Measurements from ENCODE around the gene GALNT17. TPM values are rescaled to one million over a fixed set of nuclear protein-coding genes. Genes with fewer than 3 reads are reported as not detected.

Gene GALNT17
- 0.06 TPM in 1 of 2 replicates, not detected in the other for total RNA-seq (2014; rRNA removed)
- polyA plus RNA-seq (2012) = not detected

DNA sequence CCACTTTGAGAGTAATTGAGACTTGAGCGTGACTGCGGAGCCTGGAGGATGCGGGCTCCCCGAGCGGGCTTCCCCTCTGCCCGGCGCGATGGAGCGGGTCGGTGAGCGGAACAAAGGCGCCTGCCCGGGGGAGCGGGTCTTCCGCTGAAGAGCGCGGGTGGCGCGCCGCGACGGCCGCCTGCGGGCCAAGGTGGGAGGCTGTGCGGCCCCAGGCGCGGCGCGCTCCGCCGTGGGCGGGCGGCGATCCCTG is at the start of gene GALNT17:
Gene GALNT17, plus strand, starts transcription at position 18 of the 250 bp plus-strand sequence.
- DNase-seq (ENCODE audit: low read depth) = no peak

DNA sequence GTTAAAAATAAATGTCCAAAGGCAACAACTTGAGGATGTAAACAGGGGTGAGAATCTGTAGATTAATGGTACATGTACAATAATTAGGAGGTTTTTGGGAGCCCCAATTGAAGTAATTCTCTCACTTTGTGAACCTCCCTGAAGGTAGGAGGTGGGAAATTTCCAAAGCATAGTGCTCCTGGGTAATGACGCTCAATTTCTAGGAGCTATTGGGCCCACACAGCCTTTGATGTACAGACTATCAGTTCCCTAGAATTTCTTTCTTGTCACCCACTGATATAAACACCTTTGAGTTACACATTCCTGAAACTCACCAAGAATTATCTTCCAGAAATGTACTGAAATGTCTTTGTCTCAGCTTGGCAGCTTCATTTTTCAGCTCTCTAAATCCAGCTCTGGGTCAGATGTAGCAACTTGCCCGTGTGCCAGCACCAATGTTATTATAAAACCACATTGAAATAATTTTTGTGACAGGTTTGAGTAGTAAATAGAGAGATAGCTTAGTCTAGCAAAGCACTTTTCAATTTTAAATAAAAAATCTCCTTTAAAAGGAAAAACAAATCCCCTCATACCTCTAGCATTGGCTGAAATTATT is 36.6 kb upstream of the GALNT17 start:
- DNase-seq (ENCODE audit: low read depth) = no peak

DNA sequence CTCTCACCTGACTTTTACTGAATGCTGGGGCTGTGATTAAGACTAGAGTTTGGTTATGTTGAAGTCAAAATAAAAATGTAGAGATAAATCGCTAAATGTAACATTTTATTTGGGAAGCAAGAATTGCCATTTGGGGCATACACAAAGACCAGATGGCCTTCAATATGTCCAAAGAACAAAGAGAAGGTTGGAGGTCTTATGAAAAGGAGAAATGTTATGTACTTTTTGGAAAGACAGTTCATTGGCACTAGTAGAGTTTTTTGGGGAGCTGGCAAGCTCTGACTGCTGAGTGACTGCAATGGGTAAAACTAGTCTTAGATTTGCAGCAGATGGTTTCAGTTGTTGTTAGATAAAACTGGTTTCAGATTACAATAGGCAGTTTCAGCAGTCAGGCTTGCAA is 35.6 kb upstream of the GALNT17 start:
- DNase-seq (ENCODE audit: low read depth) = no peak

DNA sequence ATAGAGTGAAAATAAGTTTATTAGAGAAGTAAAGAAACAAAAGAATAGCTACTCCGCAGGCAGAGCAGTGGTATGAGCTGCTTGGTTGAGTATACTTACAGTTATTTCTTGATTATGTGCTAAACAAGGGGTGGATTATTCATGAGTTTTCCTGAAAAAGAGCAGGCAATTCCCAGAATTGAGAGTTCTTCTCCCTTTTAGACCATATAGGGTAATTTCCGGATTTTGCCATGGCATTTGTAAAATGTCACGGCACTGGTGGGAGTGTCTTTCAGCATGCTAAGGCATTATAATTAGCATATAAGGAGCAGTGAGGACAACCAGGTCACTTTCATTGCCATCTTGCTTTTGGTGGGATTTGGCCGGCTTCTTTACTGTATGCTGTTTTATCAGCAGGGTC is 25.7 kb upstream of the GALNT17 start:
- DNase-seq (ENCODE audit: low read depth) = no peak

DNA sequence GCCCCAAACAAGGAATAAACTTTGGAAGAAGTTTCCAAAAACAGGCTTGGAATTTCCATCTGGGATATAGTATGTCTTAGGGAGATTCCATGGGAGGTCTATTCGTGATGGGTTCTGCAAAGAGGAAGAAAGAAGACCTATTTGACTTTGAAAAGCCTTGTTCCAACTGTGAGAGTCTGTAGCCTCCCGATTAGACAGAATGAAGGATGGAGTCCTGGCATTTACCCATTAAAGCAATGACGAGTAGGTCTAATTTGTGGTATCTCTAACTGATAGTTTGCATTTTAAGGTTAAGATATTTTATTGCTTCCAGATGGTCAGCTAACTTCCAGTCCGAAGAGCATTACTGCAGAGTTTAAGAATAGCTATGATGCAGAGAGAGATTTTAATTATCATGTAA is 19.5 kb upstream of the GALNT17 start:
- no peak for DNase-seq (ENCODE audit: low read depth)

DNA sequence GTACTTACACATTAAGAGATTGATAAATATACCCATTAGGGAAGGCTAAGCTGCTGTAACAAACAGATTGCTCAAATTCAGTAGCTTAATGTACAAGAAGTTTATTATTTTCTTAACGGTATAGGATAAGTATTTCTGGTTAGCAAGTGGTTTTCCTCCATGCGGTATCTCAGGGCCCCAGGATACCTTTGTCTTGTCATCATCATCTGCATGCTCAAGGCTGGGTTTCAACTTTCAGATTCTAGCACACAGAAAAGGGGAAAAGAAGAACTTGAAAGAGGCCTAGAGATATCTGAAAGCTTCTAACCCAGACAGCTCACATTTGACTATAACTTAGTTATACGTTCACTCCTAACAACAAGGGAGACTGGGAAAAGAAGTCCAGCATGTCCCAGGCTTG is 11.8 kb upstream of the GALNT17 start:
- DNase-seq (ENCODE audit: low read depth) = no peak

DNA sequence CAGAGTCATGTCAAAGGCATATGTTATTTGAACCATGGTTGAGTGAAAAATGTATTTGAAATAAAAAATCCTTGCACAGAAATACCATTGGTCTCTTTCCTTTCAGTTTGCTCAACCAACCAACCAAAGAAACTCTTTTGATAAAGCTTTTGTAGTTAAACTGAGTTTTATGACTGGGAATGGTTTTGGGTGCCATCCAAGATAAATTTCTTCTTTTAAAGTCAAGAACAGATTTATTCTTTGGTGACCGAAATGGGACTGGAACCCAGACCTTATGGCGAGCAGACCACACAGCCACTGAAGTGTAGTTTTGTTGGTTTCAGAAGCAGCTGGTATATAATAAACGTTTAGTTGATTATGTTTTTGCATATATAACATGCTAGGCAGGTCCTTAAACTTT is 2.8 kb upstream of the GALNT17 start:
- no peak for DNase-seq (ENCODE audit: low read depth)

DNA sequence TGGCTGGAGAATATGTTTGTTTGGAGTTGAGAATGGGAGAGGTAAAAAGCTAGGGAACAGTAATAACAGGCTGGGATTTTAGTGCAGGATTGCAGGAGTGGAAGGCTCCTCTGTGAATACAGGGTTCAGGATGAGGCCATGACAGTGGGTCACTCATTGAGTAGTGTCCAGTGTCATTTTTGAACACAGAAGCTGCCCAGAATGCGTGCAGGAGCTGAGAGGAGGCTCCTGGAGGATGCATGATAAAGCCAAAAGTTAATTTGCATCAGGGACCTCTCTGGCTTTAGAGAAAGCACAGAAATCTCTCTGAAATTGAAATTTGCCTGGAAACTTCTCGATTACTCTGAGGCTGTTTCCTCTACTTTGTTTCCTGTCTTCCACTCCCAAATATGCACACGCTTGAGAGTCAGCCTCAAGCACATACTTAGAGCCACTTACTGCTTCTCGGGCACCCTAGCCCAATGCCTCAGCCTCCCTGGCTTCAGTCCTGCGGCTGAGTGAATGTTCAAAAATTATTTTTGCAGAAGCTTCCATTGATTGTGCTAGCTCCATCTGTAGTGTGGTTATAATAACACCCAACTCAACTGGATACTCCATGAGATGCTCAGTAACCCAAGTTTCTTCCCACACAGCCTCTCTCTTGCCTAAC is 1.8 kb upstream of the GALNT17 start:
- no peak for DNase-seq (ENCODE audit: low read depth)

DNA sequence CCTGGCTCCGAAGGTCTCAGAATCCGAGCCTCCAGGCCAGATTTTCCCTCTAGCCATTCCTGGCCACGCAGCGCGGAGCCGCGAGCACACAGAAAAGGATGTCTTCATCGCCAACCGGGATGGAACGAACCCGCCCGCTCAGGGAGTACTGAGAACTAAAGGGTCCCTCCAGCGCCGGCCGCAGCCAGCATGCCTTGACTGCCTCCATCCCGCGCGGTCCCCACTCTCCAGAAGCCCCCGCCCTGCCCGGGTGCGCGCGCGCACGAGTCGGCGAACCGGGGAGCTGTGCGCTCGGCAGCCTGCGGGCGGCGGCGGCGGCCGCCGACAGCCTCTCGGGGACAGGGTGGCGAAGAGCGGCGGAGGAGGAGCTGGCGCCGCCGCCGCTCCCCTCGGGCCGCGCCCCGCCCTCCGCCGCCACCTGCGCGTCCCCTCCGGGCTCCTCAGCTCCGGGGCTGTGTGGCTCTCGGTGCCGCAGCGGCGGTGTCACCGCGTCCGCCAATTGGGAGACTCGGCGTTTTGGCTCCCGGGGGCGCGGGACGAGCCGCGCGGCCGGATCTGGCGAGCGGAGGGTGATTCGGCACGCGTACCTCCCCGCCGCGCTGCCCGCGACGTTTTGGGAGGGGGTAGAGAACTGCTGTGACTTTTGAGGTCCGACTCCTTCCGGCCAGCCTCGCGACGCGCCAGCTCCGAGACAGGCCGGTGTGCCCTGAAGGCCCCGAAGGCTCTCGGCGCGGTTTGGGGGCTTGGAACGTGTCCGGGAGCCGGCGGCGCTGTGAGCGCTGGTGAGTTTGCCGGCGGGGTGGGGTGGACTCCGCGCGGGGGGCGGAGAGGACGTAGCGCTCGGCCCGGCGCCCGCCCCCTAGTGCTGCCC is 453 bp upstream of the GALNT17 start:
- DNase-seq (ENCODE audit: low read depth) = no peak

DNA sequence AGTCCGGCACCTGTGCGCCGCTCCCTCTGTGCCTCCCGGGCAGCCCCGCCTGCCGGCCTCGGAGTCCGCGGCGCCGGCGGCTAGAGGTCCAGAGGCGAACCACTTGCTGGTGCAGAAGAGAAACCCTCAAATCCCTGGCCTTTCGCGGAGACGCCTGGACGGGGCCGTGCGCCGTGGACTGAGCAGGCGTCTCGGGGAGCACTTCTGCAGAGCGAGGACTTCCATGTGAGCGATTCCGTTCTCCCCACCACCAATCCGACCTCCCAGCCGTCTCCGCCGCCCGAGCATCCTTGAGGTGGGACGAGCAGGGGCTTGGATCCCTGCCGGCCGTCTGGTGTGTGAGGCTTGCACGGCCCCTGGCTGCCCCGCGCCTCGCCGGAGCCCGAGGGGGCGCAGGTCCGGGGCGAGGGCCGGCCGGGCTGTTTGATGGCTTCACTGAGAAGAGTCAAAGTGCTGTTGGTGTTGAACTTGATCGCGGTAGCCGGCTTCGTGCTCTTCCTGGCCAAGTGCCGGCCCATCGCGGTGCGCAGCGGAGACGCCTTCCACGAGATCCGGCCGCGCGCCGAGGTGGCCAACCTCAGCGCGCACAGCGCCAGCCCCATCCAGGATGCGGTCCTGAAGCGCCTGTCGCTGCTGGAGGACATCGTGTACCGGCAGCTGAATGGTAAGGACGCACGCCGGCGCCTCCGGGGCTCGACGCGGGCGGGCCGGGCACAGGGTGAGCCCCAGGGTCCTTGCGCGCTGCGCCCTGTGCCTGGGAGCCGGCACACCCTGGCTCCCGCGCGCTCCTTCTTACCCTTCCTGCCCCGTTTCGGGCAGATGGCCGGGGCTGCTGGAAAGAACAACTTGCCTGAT is 660 bp downstream of the GALNT17 start:
- DNase-seq (ENCODE audit: low read depth) = no peak

DNA sequence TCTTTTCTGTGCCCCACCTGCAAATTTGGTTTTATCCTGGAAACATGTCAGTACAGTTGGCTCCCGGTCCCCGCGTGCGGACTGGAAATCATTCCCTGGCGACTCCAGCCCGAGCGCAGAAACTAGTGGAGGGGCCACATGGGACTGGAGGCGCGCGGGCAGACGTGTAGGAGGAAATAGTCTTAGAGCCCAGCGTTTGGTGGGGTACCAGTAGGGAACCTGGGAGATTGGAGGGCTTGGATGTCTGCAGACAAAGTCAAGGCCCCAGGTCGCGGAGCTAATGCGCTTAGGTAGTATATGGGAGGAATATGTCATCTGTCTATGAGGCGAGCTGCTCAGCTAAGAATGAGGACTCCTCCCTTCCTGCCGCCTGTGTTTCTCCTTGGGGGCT is 1.3 kb downstream of the GALNT17 start:
- DNase-seq (ENCODE audit: low read depth) = no peak

DNA sequence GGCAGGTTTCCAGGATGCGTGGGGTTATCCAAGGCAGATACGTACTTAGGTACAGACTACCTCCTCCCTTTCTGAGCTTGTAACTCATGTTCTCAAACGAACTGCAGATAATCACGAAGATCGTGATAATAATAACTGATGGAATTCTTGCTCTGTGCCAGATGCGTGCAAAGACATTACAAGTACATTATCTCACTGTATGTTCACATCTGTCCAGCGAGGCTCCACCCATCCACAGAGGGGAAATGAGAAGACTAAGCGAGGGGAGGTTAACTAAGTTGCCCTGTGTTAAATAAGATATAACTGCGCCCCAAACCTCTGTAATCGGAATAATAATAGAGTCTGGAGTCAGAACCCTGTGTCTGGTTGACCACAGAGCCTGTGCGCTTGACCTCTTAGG is 1.9 kb downstream of the GALNT17 start:
- no peak for DNase-seq (ENCODE audit: low read depth)

DNA sequence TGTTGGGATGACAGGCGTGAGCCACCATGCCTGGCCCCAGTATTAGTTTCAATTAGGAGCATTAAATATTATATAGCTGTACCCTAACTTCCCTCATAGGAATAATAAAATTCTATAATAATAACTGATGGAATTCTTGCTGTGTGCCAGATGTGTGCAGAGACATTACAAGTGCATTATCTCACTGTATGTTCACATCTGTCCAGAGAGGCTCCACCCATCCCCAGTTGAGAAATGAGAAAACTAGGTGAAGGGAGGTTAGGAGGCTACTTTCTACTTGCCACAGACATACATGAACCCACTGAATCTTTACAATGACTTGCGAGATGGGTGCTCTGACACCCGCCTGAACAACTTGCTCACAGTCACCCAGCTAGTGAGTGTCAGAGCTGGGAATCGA is 3.2 kb downstream of the GALNT17 start:
- no peak for DNase-seq (ENCODE audit: low read depth)

DNA sequence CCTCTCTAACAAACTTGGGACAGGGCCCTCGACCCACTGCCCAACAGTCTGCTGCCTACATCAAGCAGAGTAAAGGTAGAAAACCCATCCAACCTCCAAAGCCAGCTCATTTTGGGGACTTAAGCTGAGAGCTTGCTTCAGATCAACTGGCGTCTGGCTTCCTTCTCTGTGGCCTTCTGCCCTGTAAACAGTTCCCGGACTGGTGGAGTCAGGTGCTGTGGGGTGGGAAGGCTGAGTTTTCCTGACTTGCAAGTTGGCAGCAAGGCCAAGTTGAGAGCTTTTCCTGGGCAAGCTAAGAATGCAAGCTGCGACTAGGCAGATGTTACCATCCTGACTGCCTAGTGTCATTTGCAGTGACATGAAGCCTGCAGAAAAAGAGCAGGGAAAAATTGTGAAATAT is 3.7 kb downstream of the GALNT17 start:
- DNase-seq (ENCODE audit: low read depth) = no peak

DNA sequence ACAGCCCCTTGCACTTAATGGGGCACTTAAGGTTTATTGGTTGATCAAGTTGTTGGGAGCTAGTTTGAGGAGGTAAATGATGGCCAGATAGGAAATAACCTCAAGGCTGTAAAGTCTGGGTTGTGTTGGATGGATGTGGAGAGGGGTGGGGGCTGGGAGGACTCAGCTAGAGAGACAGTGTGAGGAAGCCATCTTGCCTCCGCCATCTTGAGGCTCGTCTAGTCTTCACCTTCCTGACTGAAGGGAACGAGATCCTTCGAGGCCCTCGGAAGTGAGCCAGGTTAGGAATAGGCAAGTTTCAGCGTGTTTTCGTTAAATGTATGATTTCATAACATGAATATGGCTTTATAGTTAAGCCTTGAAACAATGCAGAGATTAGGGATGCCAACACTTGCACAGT is 5.5 kb downstream of the GALNT17 start:
- no peak for DNase-seq (ENCODE audit: low read depth)

DNA sequence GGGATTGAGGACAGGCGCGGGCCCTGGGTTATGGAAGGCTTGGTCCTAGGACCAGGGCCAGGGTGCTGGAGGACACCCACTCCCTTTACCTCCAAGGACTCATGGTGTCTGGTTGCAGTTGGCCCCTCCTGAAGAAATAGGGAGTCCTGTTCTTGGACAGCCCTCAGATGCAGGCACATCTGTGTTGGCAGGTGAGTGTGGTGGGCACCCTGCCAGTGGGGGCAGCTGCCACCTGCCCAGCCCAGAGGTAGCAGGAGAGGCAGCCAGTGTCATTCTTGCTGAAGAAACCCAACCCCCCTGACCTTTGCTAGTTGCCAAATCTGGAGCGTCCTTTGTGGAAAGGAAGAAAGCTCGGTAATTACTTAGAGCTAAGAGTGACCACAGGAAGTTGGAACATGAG is 8.3 kb downstream of the GALNT17 start:
- DNase-seq (ENCODE audit: low read depth) = no peak

DNA sequence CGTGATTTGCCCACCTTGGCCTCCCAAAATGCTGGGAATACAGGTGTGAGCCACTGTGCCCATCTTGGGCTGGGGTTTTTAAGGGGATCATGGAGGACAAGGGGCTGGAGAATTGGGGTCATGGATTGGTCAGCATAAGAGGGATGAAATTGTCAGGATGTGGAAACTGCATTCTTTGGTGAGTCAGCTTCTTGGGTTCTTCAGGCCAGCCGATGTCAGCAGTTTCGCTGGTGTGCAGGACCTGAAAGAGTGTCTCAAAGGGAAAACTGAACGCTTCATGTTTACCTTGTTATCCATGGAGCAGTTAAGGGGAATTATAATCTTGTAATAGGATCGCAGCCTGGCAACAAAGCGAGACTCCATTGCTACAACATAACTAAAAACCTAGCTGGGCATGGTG is 13.0 kb downstream of the GALNT17 start:
- no peak for DNase-seq (ENCODE audit: low read depth)

DNA sequence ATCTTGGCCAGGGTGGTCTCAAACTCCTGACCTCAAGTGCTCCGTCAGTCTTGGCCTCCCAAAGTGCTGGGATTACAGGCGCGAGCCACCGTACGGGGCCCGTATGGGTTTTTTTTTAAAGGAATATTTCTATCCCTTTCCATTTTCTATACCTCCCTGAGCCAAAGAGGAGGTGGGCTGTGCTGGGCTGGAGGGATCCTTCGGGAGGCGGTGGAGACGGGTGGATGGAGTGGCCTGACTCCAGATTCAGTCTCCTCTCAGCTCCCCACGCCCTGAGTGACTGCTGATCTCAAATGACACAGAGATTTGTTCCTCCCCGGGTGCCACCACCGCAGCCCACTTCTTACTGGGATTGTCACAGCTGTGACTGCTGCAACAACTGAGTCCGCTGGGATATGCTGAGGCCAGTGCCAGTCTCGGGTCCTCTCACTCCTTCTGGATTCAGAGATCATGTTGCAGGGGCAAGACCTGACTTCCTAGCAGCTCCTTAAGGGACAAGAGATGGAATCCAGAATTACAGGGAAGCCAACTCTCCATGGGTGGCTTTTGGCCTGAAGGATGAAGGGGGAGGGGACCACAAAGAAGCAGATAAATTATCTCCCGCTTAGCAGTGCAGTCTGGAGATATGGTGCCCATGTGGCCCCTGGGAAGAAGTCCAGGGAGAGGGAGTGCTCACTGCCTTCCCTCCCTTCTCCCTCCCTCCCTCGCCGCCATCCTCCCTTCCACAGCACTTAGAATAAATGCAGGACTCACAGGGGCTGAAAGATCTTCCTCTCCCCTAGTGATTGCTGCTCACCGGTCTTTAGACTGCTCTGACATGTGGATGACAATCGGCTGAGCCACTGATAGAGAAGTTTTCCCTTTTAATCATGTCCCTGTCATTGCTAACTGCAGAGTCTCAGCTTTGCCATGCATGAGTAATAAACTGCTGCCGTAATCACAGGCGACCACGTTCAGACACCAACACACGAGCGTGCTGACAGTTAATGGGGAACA is 14.3 kb downstream of the GALNT17 start:
- no peak for DNase-seq (ENCODE audit: low read depth)

DNA sequence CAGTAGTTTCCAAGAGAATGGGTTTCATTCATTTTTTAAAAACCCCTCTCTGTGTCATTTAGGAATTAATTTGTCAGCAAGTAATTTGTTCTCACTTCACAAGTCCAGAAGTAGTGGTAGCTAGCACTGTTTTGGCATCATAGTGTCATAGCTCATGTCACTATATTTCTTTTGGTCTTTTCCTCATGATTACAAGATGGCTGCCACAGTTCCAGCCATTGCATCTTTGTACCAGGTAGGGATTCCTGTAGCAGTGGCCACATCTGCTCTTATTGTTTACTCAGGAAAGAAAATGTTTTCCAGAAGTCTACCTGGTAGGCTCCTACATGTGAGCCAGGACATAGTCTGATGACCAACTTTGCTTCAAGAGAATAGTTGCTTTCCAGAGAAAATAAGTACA is 16.2 kb downstream of the GALNT17 start:
- DNase-seq (ENCODE audit: low read depth) = no peak

DNA sequence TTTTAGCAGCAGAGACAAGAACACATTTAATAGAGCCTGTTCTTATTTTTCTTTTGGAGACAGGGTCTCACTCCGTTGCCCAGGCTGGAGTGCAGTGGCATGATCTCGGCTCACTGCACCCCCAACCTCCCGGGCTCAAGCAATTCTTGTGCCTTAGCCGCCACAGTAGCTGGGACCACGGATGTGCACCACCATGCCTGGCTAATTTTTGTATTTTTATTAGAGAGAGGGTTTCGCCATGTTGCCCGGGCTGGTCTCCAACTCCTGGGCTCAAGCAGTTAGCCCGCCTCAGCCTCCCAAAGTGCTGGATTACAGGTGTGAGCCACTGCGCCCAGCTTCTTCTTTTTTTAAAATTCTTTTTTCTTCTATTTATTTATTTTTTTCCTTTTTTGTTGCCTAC is 23.3 kb downstream of the GALNT17 start:
- no peak for DNase-seq (ENCODE audit: low read depth)

DNA sequence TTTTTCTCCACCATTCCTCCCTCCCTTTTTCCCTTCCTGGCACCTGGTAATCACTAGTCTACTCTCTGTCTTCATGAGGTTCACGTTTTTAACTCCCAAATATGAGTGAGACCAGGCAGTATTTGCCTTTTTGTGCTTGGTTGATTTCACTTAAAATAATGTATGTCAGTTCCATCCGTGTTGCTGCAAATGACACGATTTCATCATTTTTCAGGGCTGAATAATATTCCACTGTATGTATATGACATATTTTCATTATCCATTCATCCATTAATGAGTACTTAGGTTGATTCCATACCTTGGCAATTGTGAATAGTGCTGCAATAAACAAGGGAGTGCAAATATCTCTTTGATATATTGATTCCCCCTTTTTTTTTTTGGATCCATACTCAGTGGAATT is 25.8 kb downstream of the GALNT17 start:
- no peak for DNase-seq (ENCODE audit: low read depth)

Measured in LHCN-M2 (cell line).